Transverse colon (tissue), 4 donors: Measurements from ENCODE around the gene HS2ST1. TPM values are rescaled to one million over a fixed set of nuclear protein-coding genes. Genes with fewer than 3 reads are reported as not detected.
"Not testable (repeated sequence)": the region's sequence is repeated elsewhere in the genome, so short reads cannot be mapped to it uniquely, and the experiment has no call there.

Source experiments
- DNase-seq: peaks from one replicate; pipeline ENCODE4 v3.0.0-alpha.2; 2019
- H3K27ac ChIP-seq, 4 donors: fragments of 200-600 bp; sonication (generic); 2 replicates each; pipeline ENCODE4 v1.5.1; 2016 to 2018; ENCODE audit warnings: inconsistent platforms in 4 of 4
- H3K27me3 ChIP-seq: fragments of 200-600 bp; sonication (generic); 2 replicates; pipeline ENCODE4 v1.5.1; 2017; ENCODE audit warnings: inconsistent platforms
- H3K36me3 ChIP-seq, 4 donors: fragments of 200-600 bp; sonication (generic); 2 replicates each; pipeline ENCODE4 v1.5.1; 2017 to 2019; ENCODE audit warnings: inconsistent platforms in 4 of 4
- H3K4me1 ChIP-seq, 4 donors: fragments of 200-600 bp; sonication (generic); 2 replicates each; pipeline ENCODE4 v1.5.1; 2017 to 2020; ENCODE audit warnings: inconsistent platforms in 4 of 4
- H3K4me3 ChIP-seq, 4 donors: fragments of 200-600 bp; sonication (generic); 1 replicate in 1 of 4; 2 replicates in 3 of 4; pipeline versions ENCODE4 v1.5.1 to v1.6.1; 2017 to 2019; ENCODE audit warnings: inconsistent platforms in 4 of 4
- H3K9me3 ChIP-seq, 2 donors: fragments of 200-600 bp; sonication (generic); 2 replicates each; pipeline ENCODE4 v1.5.1; 2017 to 2019; ENCODE audit warnings: inconsistent platforms in 2 of 2
- CTCF ChIP-seq, 5 experiments: fragments of 200-600 bp in 3 of 5; fragments of 450-650 bp in 2 of 5; sonication (generic) in 3 of 5; IDR thresholded peaks; 1 replicate in 2 of 5; 2 replicates in 3 of 5; pipeline ENCODE4 v1.5.1; 2016 to 2017; ENCODE audit warnings: antibody characterized with exemption in 5 of 5, inconsistent platforms in 3 of 5, mild to moderate bottlenecking in 2 of 5, moderate library complexity in 1 of 5
- EP300 ChIP-seq: sonication (generic); formaldehyde crosslinking; IDR thresholded peaks from one replicate; pipeline ENCODE4 v1.6.1; 2017; ENCODE audit warnings: antibody characterized with exemption, low read depth
- POLR2A ChIP-seq: fragments of 450-650 bp; IDR thresholded peaks from one replicate; pipeline ENCODE4 v1.6.1; 2016; ENCODE audit warnings: antibody characterized with exemption, mild to moderate bottlenecking, moderate library complexity
- POLR2AphosphoS5 ChIP-seq, 3 donors: sonication (generic); formaldehyde crosslinking; IDR thresholded peaks; one replicate each; pipeline ENCODE4 v1.6.1; 2016; ENCODE audit warnings: antibody characterized with exemption in 3 of 3
- WGBS, 2 donors: methylation state at CpG; one replicate each; pipeline ENCODE4 v1.1.5; 2018; ENCODE audit warnings: low coverage in 1 of 2; 5-methylcytosine and 5-hydroxymethylcytosine counted together
- in situ Hi-C, 4 donors: fragments of 200-750 bp; cut with MboI; loops; one replicate each; pipeline versions ENCODE4 v1.15.0 to v1.15.1; 2017; ENCODE audit warnings: low sequenced_read_pairs in 3 of 4, low pct_ligation_motif_present in 1 of 4, low pct_unique_long_range_greater_than_20kb in 1 of 4
- intact Hi-C: fragments of 100-400 bp; cut with DNase I; formaldehyde crosslinking; loops from one replicate; pipeline ENCODE4 v1.15.1; 2023; ENCODE audit warnings: low total_unique reads
- total RNA-seq, 4 donors: library from RNA; depleted of rRNA; stranded (reverse); fragments of >200 nt; gene quantifications; one replicate each; pipeline ENCODE4 v1.1.0, GENCODE V29; 2016

HS2ST1 gene
- total RNA-seq, 4 donors from 2014 or later = 1.9 to 17.1 (median 9.9) TPM

GRCh38 chr1:86955678-86956077 lies 41.2 kb downstream of the HS2ST1 start:
- no peaks in the 10 kb centered on the region for H3K9me3 ChIP-seq
- peaks cover 0 to 6% (median 0%) of the 10 kb centered on the region in 4 donors for H3K4me1 ChIP-seq
- H3K36me3 ChIP-seq = no peaks in the 10 kb centered on the region
- no peak for TF ChIP-seq EP300
- TF ChIP-seq CTCF (IDR thresholded peaks at IDR 0.05) = no peak
- no peak for TF ChIP-seq POLR2A
- no peak for TF ChIP-seq POLR2AphosphoS5 (IDR thresholded peaks at IDR 0.05)
- no peak for DNase-seq
- H3K27me3 ChIP-seq = no peaks in the 10 kb centered on the region
- H3K4me3 ChIP-seq = no peak overlapping the region
- in situ Hi-C loops (loop anchor here in 3 of 4 donors (10.0 to 25.0 kb wide), 2 partner anchors 111 to 118 kb away; no protein-coding TSS in a partner anchor), intact Hi-C loops (loop anchor here (10.0 kb wide), 1 partner anchor 121 kb away; no protein-coding TSS in a partner anchor)
- no peak overlapping the region for H3K27ac ChIP-seq
- WGBS, 2 donors = 86 to 90% methylated on average over 3 of the region's 3 CpGs

DNA sequence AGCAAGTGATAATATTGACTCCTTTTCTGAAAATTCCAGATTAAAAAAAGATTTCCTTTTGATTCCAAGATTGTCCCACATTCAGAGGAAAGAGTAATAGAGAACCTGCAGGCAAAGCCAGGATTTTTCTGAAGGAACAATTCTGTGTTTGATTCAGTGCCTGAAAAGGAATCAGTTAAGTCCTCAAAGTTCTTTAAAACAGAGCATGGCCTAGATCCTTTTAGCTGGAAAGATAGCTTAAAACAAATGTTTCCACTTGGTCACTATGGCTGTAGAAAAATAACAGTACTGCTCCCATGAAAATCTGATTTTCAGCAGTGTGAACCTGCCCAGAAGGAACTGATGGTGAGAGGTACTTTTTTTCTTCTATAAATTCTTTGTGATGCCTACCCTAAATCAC lies 41.8 kb downstream of the HS2ST1 start:
- in situ Hi-C loops = loop anchor here in 3 of 4 donors (10.0 to 25.0 kb wide), 2 partner anchors 111 to 119 kb away; no protein-coding TSS in a partner anchor
- Histone ChIP-seq H3K36me3 (no peaks in the 10 kb centered on the region), H3K27ac (no peak overlapping the region), H3K4me1 (peaks cover 0 to 6% (median 0%) of the 10 kb centered on the region in 4 donors), H3K27me3 (no peaks in the 10 kb centered on the region), H3K4me3 (no peak overlapping the region), H3K9me3 (no peaks in the 10 kb centered on the region)
- DNase-seq = no peak
- TF ChIP-seq CTCF (IDR thresholded peaks at IDR 0.05) (no peak), POLR2AphosphoS5 (IDR thresholded peaks at IDR 0.05) (no peak), EP300 (no peak), POLR2A (no peak)
- intact Hi-C loops = loop anchor here (10.0 kb wide), 1 partner anchor 121 kb away; no protein-coding TSS in a partner anchor

DNA sequence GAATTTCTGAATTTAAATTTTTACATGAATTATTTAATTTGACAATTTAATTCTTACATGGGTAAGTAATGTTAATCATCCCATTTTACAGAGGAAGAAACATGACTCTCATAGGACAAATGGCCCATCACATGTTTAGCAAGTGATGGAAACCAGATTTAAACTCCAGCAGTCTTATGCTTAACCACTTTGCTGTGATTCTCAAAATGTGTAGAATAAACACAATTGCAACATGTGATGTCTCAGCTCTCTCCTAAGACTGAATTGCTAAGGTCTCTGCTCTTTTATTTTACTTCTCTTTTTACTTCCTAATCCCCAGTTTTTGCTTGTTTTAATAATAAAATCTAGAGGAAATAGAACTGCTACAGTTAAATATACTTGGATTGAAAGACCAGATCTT lies 42.8 kb downstream of the HS2ST1 start:
- TF ChIP-seq CTCF (IDR thresholded peaks at IDR 0.05) = no peak
- TF ChIP-seq POLR2A = no peak
- Histone ChIP-seq H3K4me1 (peaks cover 0 to 6% (median 0%) of the 10 kb centered on the region in 4 donors), H3K27me3 (no peaks in the 10 kb centered on the region), H3K9me3 (no peaks in the 10 kb centered on the region), H3K36me3 (no peaks in the 10 kb centered on the region), H3K27ac (no peak overlapping the region), H3K4me3 (no peak overlapping the region)
- in situ Hi-C loops = loop anchor here in 3 of 4 donors (10.0 to 25.0 kb wide), 2 partner anchors 112 to 120 kb away; no protein-coding TSS in a partner anchor
- intact Hi-C loops = loop anchor here (10.0 kb wide), 1 partner anchor 122 kb away; no protein-coding TSS in a partner anchor
- DNase-seq = no peak

- no peak overlapping the region for H3K27ac ChIP-seq
- TF ChIP-seq POLR2AphosphoS5 (IDR thresholded peaks at IDR 0.05) (no peak), CTCF (IDR thresholded peaks at IDR 0.05) (no peak), POLR2A (no peak), EP300 (no peak)
- DNase-seq = no peak
- H3K4me1 ChIP-seq = peaks cover 0 to 6% (median 0%) of the 10 kb centered on the region in 4 donors
- no peaks in the 10 kb centered on the region for H3K27me3 ChIP-seq
- no peaks in the 10 kb centered on the region for H3K36me3 ChIP-seq
- H3K4me3 ChIP-seq = no peak overlapping the region
- in situ Hi-C loops (loop anchor here in 3 of 4 donors (10.0 to 25.0 kb wide), 2 partner anchors 116 to 123 kb away; no protein-coding TSS in a partner anchor), intact Hi-C loops (no loop called here)
- no peaks in the 10 kb centered on the region for H3K9me3 ChIP-seq
Observed at GRCh38 chr1:86960548-86960947, 46.1 kb downstream of the HS2ST1 start.

- intact Hi-C loops, H3K4me1 ChIP-seq, DNase-seq, H3K9me3 ChIP-seq, H3K27ac ChIP-seq, H3K4me3 ChIP-seq, H3K36me3 ChIP-seq, H3K27me3 ChIP-seq: not testable (repeated sequence)
- 93% methylated on average over 29 of the region's 36 CpGs; no CpG with 5 or more reads in 1 of the 2 donors for WGBS, 2 donors
- in situ Hi-C loops = loop anchor here in 3 of 4 donors (10.0 to 25.0 kb wide), 2 partner anchors 119 to 127 kb away; no protein-coding TSS in a partner anchor
Observed at GRCh38 chr1:86963841-86964240, 49.4 kb downstream of the HS2ST1 start.
